Neural crest cell (in vitro differentiated cells): Measurements from ENCODE around the gene CEACAM19. TPM values are rescaled to one million over a fixed set of nuclear protein-coding genes. Genes with fewer than 3 reads are reported as not detected.

Source experiments
- DNase-seq: peaks from one replicate; pipeline ENCODE4 v3.0.0; 2021; ENCODE audit warnings: low read depth, mixed read lengths, low spot score
- H3K27ac Mint-ChIP-seq: one replicate; pipeline ENCODE4 v1.8.0; 2021; ENCODE audit warnings: mild to moderate bottlenecking, mixed read lengths; ENCODE audit not compliant: unreplicated experiment
- H3K27me3 Mint-ChIP-seq: 2 replicates; pipeline ENCODE4 v1.8.0; 2021; ENCODE audit warnings: low read depth, mild to moderate bottlenecking, mixed read lengths
- H3K36me3 Mint-ChIP-seq: 2 replicates; pipeline ENCODE4 v1.8.0; 2021; ENCODE audit warnings: low read depth, mild to moderate bottlenecking, mixed read lengths
- H3K4me1 Mint-ChIP-seq: 2 replicates; pipeline ENCODE4 v1.8.0; 2021; ENCODE audit warnings: mixed read lengths
- H3K4me3 Mint-ChIP-seq: one replicate; pipeline ENCODE4 v1.8.0; 2021; ENCODE audit warnings: mild to moderate bottlenecking, mixed read lengths
- H3K9me3 Mint-ChIP-seq: 2 replicates; pipeline ENCODE4 v1.8.0; 2021; ENCODE audit warnings: mixed read lengths
- CTCF ChIP-seq: fragments of 200-600 bp; sonication (generic); conservative IDR thresholded peaks from 2 replicates; pipeline ENCODE4 v1.5.0; 2021; ENCODE audit warnings: antibody characterized with exemption, mild to moderate bottlenecking
- total RNA-seq: library from RNA; stranded (reverse); gene quantifications from 2 replicates; pipeline ENCODE4 v1.2.1, GENCODE V29; 2021

CEACAM19 gene
- total RNA-seq, 1 donor from 2014 or later, result 6.1 TPM

- Mint-ChIP-seq H3K36me3 (no peaks in the 10 kb centered on the region), H3K27me3 (no peaks in the 10 kb centered on the region), H3K4me1 (peaks cover 5% of the 10 kb centered on the region), H3K27ac (no peak overlapping the region), H3K4me3 (no peak overlapping the region), H3K9me3 (no peaks in the 10 kb centered on the region)
- no peak for DNase-seq
- no peak for TF ChIP-seq CTCF
Observed at GRCh38 chr19:44686896-44687295, 15.6 kb downstream of the CEACAM19 start.

GRCh38 chr19:44687888-44688287 lies 16.6 kb downstream of the CEACAM19 start:
- no peaks in the 10 kb centered on the region for H3K9me3 Mint-ChIP-seq
- no peak for DNase-seq
- no peaks in the 10 kb centered on the region for H3K27me3 Mint-ChIP-seq
- peaks cover 5% of the 10 kb centered on the region for H3K4me1 Mint-ChIP-seq
- no peaks in the 10 kb centered on the region for H3K36me3 Mint-ChIP-seq
- no peak overlapping the region for H3K4me3 Mint-ChIP-seq
- no peak overlapping the region for H3K27ac Mint-ChIP-seq
- no peak for TF ChIP-seq CTCF

- no peaks in the 10 kb centered on the region for H3K36me3 Mint-ChIP-seq
- H3K4me3 Mint-ChIP-seq, result no peak overlapping the region
- H3K27me3 Mint-ChIP-seq, result no peaks in the 10 kb centered on the region
- no peak overlapping the region for H3K27ac Mint-ChIP-seq
- peak; percentile 84 for DNase-seq
- peaks cover 5% of the 10 kb centered on the region for H3K4me1 Mint-ChIP-seq
- peak; percentile 95 for TF ChIP-seq CTCF
- no peaks in the 10 kb centered on the region for H3K9me3 Mint-ChIP-seq
Observed at GRCh38 chr19:44689290-44690130, 18.2 kb downstream of the CEACAM19 start.

GRCh38 chr19:44690131-44690440 lies 18.8 kb downstream of the CEACAM19 start:
- no peak for DNase-seq
- no peaks in the 10 kb centered on the region for H3K9me3 Mint-ChIP-seq
- H3K4me3 Mint-ChIP-seq, result no peak overlapping the region
- H3K4me1 Mint-ChIP-seq, result peaks cover 2% of the 10 kb centered on the region
- H3K27ac Mint-ChIP-seq, result no peak overlapping the region
- no peaks in the 10 kb centered on the region for H3K27me3 Mint-ChIP-seq
- TF ChIP-seq CTCF, result no peak
- no peaks in the 10 kb centered on the region for H3K36me3 Mint-ChIP-seq

- peaks cover 4% of the 10 kb centered on the region for H3K27me3 Mint-ChIP-seq
- no peaks in the 10 kb centered on the region for H3K36me3 Mint-ChIP-seq
- no peaks in the 10 kb centered on the region for H3K9me3 Mint-ChIP-seq
- H3K4me1 Mint-ChIP-seq, result no peaks in the 10 kb centered on the region
- no peak for TF ChIP-seq CTCF
- H3K4me3 Mint-ChIP-seq, result no peak overlapping the region
- no peak overlapping the region for H3K27ac Mint-ChIP-seq
- DNase-seq, result no peak
Observed at GRCh38 chr19:44692379-44692721, 21.1 kb downstream of the CEACAM19 start.
